ENCODE data around the gene LTA.

GRCh38 chr6:31532644-31533454, 39.2 kb upstream of the LTA start:
- TF ChIP-seq CTCF (IDR thresholded peaks at IDR 0.05), result no peak
- no peak for TF ChIP-seq POLR2A (IDR thresholded peaks at IDR 0.05)
- TF ChIP-seq EP300 (IDR thresholded peaks at IDR 0.05), result no peak

All from ovary (tissue), 3 donors.